Nephron progenitor cell (in vitro differentiated cells): ENCODE results near the gene MTR.
"Not testable (repeated sequence)": the region's sequence is repeated elsewhere in the genome, so short reads cannot be mapped to it uniquely, and the experiment has no call there.

Experiments used
- DNase-seq: peaks from one replicate; pipeline ENCODE4 v3.0.0; 2021
- H3K27ac Mint-ChIP-seq: 2 replicates; pipeline ENCODE4 v1.8.0; 2021; ENCODE audit warnings: mild to moderate bottlenecking, moderate library complexity, mixed read lengths
- H3K27me3 Mint-ChIP-seq: 2 replicates; pipeline ENCODE4 v1.8.0; 2021; ENCODE audit warnings: mild to moderate bottlenecking, low read depth, mixed read lengths; ENCODE audit not compliant: poor library complexity
- H3K36me3 Mint-ChIP-seq: 2 replicates; pipeline ENCODE4 v1.8.0; 2021; ENCODE audit warnings: low read depth, mixed read lengths
- H3K4me1 Mint-ChIP-seq: 2 replicates; pipeline ENCODE4 v1.8.0; 2021; ENCODE audit warnings: mixed read lengths
- H3K4me3 Mint-ChIP-seq: 2 replicates; pipeline ENCODE4 v1.8.0; 2021; ENCODE audit warnings: mild to moderate bottlenecking, moderate library complexity, mixed read lengths
- H3K9me3 Mint-ChIP-seq: 2 replicates; pipeline ENCODE4 v1.8.0; 2021; ENCODE audit warnings: mild to moderate bottlenecking, moderate library complexity, mixed read lengths
- CTCF ChIP-seq: fragments of 200-600 bp; sonication (generic); IDR thresholded peaks from 2 replicates; pipeline ENCODE4 v1.5.0; 2021; ENCODE audit warnings: antibody characterized with exemption

Gene MTR

GRCh38 chr1:236907205-236907604 lies 112.1 kb downstream of the MTR start:
- no peak for TF ChIP-seq CTCF
- Mint-ChIP-seq H3K27ac (no peak overlapping the region), H3K4me1 (no peaks in the 10 kb centered on the region), H3K27me3 (no peaks in the 10 kb centered on the region), H3K4me3 (no peak overlapping the region), H3K9me3 (peaks cover 20% of the 10 kb centered on the region), H3K36me3 (peaks cover 15% of the 10 kb centered on the region)
- no peak for DNase-seq

GRCh38 chr1:236908669-236909068 lies 113.6 kb downstream of the MTR start:
- no peak for TF ChIP-seq CTCF
- Mint-ChIP-seq H3K27ac (no peak overlapping the region), H3K36me3 (peaks cover 4% of the 10 kb centered on the region), H3K27me3 (peaks cover under 1% of the 10 kb centered on the region), H3K4me3 (no peak overlapping the region), H3K4me1 (no peaks in the 10 kb centered on the region), H3K9me3 (peaks cover 20% of the 10 kb centered on the region)
- no peak for DNase-seq

GRCh38 chr1:236911047-236911446 lies 116.0 kb downstream of the MTR start:
- not testable (repeated sequence) for H3K4me1 Mint-ChIP-seq, DNase-seq, H3K27me3 Mint-ChIP-seq, H3K4me3 Mint-ChIP-seq, H3K27ac Mint-ChIP-seq, H3K36me3 Mint-ChIP-seq
- peaks cover 29% of the 10 kb centered on the region for H3K9me3 Mint-ChIP-seq

GRCh38 chr1:236913371-236914037 lies 118.4 kb downstream of the MTR start:
- DNase-seq: no peak
- H3K27me3 Mint-ChIP-seq: peaks cover 6% of the 10 kb centered on the region

GRCh38 chr1:236914375-236914774 lies 119.3 kb downstream of the MTR start:
- Mint-ChIP-seq H3K4me1 (no peaks in the 10 kb centered on the region), H3K27me3 (peaks cover 6% of the 10 kb centered on the region), H3K36me3 (peaks cover 13% of the 10 kb centered on the region), H3K9me3 (peaks cover 42% of the 10 kb centered on the region), H3K4me3 (no peak overlapping the region), H3K27ac (no peak overlapping the region)
- no peak for DNase-seq
- TF ChIP-seq CTCF: no peak

More at GRCh38 chr1:236913371-236914037, 118.4 kb downstream of the MTR start:
- Mint-ChIP-seq H3K4me1 (no peaks in the 10 kb centered on the region), H3K27ac (no peak overlapping the region), H3K4me3 (no peak overlapping the region), H3K9me3 (peaks cover 43% of the 10 kb centered on the region), H3K36me3 (peaks cover 14% of the 10 kb centered on the region)
- TF ChIP-seq CTCF: no peak

GRCh38 chr1:236916131-236916800 lies 121.2 kb downstream of the MTR start:
- DNase-seq: no peak
- Mint-ChIP-seq H3K4me1 (no peaks in the 10 kb centered on the region), H3K27me3 (peaks cover 6% of the 10 kb centered on the region), H3K36me3 (peaks cover 12% of the 10 kb centered on the region), H3K4me3 (no peak overlapping the region), H3K9me3 (peaks cover 39% of the 10 kb centered on the region), H3K27ac (no peak overlapping the region)
- TF ChIP-seq CTCF: no peak
